Hippocampal formation (tissue), 2 donors: ENCODE results near the gene PSTPIP2.
"Not testable (repeated sequence)": the region's sequence is repeated elsewhere in the genome, so short reads cannot be mapped to it uniquely, and the experiment has no call there.

Experiments used
- DNase-seq, 2 donors: peaks; one replicate each; lab custom pipeline; 2025; lab: John Stamatoyannopoulos, UW

PSTPIP2 gene

GRCh38 chr18:45984546-45985235 is 87.4 kb downstream of the PSTPIP2 start:
- no peak for DNase-seq

GRCh38 chr18:45981821-45982220 is 90.2 kb downstream of the PSTPIP2 start:
- DNase-seq, result no peak

- DNase-seq, result no peak
These were observed 91.8 kb downstream of the PSTPIP2 start for GRCh38 chr18:45980229-45980628.

DNA sequence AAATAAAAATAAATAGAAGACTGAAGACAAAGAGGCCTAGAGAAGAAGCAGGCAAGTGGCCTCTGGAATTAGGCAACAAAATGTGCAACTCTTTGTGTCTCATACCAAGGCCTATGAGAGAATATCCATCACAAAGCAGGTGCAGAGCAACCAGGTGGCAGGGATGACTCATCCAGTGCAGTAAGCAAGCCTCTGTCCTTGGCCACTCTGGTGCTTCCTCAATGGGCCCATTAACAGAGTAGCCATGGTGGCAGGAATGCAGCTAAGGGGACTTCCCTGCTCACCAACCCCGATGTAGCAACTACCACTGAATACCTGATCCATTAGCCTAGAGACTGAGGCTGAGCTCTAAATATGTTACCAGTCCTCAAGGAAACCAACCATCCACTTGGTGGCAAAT is 94.0 kb downstream of the PSTPIP2 start:
- no peak for DNase-seq

- DNase-seq, result no peak
These were observed 95.1 kb downstream of the PSTPIP2 start for GRCh38 chr18:45976974-45977373.

- no peak for DNase-seq
These were observed 95.5 kb downstream of the PSTPIP2 start for GRCh38 chr18:45976566-45976965.

- peak; percentile 18 to 75 for DNase-seq
These were observed 97.9 kb downstream of the PSTPIP2 start for GRCh38 chr18:45974088-45974536.

DNA sequence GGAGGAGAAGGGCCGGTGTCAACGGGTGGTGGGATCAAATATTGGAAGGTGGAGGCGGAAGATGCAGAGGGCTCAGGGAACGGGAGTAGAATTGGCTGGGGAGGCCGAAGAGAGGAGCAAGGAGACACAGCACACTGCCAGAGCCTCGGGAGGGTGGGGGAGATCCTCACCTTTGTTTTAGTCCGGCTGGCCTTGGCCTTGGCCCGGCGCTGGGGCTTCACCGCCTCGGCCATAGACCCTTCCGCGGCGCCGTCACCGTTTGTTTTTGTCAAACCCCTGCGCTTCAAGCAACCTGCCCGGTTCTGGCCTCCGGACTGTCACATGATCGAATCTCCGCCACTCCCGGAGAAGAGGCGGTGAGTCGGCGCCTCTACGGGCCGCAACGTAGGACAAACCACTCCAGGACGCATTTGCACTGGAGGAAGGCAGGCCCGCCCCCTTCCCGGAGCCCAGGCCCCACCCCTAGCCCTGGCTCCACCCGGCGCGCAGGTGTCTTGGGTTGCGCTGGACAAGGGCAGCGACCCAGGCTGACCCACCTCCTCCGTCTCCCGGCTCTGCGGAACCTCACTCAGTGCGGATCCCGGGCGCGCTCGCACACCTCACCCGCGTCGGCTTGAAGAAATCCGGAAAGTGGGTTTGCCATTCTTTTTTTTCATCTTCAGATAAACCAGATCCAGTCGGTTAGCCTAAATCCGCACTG is 104.9 kb downstream of the PSTPIP2 start, which contains the start of gene EPG5:
TSS of gene EPG5 (minus strand) at position 323 of the 700 bp plus-strand sequence. CDS start at position 233, 90 bp downstream.
- peak; percentile 84 to 94 for DNase-seq

GRCh38 chr18:45964913-45965312 is 107.1 kb downstream of the PSTPIP2 start:
- DNase-seq, result not testable (repeated sequence)

GRCh38 chr18:45962866-45963265 is 109.2 kb downstream of the PSTPIP2 start:
- DNase-seq, result no peak

DNA sequence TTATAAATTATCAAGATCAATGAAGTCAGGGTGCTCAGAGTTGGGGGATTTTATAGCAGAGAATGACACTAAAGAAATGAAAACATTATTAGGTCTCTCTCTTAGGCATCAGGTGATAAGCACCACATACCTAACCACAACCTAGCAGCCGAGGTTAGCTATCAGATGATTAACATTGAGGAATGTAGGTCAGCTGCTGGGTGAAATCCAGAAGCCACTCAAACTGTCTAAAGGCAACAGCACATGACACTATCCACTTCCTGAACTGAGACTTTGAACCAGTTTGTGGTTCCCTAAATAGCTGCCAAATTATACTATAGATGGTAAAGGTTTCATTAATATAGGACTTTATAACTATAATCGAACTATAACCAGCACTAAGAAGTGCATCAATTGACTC is 109.6 kb downstream of the PSTPIP2 start:
- DNase-seq, result no peak

GRCh38 chr18:45959484-45959883 is 112.6 kb downstream of the PSTPIP2 start:
- not testable (repeated sequence) for DNase-seq

DNA sequence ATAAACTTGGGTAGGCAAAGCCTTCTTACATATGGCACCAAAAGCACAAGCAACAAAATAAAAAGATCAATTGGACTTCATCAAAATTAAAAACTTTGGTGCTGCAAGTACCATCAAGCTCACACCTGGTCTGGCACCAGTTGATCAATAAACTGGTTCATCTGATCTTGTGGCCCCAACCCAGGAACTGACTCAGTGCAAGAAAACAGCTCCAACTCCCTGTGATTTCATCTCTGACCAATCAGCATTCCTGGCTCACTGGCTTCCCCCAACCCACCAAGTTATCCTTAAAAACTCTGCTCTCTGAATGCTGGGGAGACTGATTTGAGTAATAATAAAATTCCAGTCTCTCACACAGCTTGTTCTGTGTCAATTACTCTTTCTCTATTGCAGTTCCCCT is 113.3 kb downstream of the PSTPIP2 start:
- no peak for DNase-seq

DNA sequence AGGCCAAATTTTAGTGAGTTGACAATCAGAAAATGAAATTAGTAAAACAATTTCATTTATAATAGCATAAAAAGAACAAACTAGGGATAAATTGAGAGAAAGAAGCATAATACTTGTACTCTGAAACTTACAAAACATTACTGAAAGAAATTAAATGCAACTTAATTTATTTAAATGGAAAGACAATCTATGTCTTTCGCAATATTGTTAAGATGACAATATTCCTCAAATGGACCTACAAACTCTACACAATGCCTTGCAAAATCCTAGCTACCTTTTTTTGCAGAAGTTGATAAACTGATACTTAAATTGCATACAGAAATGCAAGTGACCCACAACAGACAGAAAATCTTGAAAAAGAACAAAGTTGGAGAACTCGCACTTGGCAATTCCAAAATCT is 114.0 kb downstream of the PSTPIP2 start:
- DNase-seq, result no peak

DNA sequence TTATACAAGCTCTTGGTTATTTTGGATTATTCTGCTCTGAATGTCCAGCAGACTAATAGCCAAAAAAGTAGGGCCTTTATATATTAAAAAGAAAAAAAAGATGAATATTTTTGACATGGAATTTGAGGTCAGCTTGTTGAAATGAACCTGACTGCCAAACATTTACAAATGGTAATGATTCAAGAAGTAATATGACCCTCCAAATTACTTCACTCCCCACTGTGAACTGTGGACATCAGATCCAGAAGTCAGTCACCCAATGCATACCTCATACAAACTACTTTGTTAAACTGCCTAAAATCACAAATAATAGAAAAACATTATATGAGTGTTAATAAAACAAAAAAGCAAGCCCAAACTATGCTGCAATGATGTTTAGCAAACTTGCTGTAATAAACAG is 115.0 kb downstream of the PSTPIP2 start:
- DNase-seq, result no peak

GRCh38 chr18:45954070-45954934 is 117.8 kb downstream of the PSTPIP2 start:
- no peak for DNase-seq

DNA sequence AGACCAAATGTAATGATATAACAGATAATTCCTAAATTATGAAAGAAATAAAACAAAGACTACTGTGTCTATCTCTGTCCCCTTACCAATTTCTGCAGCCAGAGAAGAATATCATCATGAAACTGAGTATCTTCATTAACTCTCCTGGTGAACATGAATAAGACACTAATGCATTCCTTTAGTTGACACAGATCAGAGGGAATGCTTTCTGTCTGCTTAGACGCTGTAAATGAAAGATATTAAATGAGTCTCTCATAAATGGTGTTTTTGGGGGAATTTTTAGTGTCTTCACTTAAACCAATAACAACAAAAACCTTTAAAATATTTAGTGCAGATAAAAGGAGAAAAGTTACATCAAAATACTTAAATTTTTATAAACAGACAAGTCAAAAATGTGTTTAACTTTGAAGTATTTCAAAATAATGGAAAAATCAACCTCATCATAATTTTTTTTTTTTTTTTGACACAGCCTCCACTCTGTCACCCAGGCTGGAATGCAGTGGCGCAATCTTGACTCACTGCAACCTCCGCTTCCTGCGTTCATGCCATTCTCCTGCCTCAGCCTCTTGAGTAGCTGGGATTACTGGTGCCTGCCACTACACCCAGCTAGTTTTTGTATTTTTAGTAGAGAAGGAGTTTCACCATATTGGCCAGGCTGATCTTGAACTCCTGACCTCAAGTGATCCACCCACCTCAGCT is 120.9 kb downstream of the PSTPIP2 start:
- DNase-seq, result no peak

GRCh38 chr18:45945669-45946068 is 126.4 kb downstream of the PSTPIP2 start:
- DNase-seq, result no peak

GRCh38 chr18:45940724-45941123 is 131.3 kb downstream of the PSTPIP2 start:
- no peak for DNase-seq

DNA sequence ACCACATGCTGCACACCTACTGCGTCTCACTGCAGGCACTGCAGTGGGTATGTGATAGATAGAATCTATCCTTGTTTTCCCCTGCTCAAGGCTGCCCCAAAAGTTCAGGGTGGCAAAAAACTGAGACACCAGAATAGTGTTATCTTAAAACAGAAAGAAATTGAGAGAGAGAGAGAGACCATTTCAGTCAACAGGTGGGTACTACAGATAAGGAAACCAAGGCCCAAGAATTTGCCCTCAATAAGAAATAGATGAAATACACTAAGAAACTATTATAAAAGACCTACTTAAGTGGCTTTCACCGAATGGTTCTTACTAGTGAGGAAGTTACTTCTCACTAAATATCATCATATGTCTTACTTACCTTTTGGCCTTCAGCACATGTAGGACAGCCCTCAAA is 132.8 kb downstream of the PSTPIP2 start:
- no peak for DNase-seq

- no peak for DNase-seq
These were observed 133.5 kb downstream of the PSTPIP2 start for GRCh38 chr18:45938488-45938935.
